Measurements from ENCODE around the gene PTPN1.

- TF ChIP-seq CTCF (optimal IDR thresholded peaks at IDR 0.05 in 1 of 3, IDR thresholded peaks at IDR 0.05 in 1 of 3, conservative IDR thresholded peaks at IDR 0.05 in 1 of 3; ENCODE audit: extremely low read depth in 1 of 3, insufficient read depth in 2 of 3, low read length in 3 of 3) (peak; percentile 43 to 67 (median 48)), EZH2 (IDR thresholded peaks at IDR 0.05; ENCODE audit: low read length) (no peak)
Measured at GRCh38 chr20:50625986-50626677, 115.9 kb downstream of the PTPN1 start.

Measured in keratinocyte (primary cell).